Thyroid gland (tissue), 4 donors: ENCODE results near the gene PAGE2B. TPM values are rescaled to one million over a fixed set of nuclear protein-coding genes. Genes with fewer than 3 reads are reported as not detected.

Experiments used
- DNase-seq, 2 donors: peaks; one replicate each; pipeline ENCODE4 v3.0.0-alpha.2; 2019
- H3K27ac ChIP-seq, 3 donors: fragments of 200-600 bp; sonication (generic); 1 replicate in 2 of 3; 2 replicates in 1 of 3; pipeline ENCODE4 v1.5.1; 2016 to 2019; ENCODE audit warnings: mild to moderate bottlenecking in 1 of 3, moderate library complexity in 1 of 3
- H3K27me3 ChIP-seq: fragments of 200-600 bp; sonication (generic); one replicate; pipeline ENCODE4 v1.5.1; 2019
- H3K36me3 ChIP-seq, 2 donors: fragments of 200-600 bp; sonication (generic); one replicate each; pipeline ENCODE4 v1.5.1; 2016 to 2019
- H3K4me1 ChIP-seq, 2 donors: fragments of 200-600 bp; sonication (generic); one replicate each; pipeline ENCODE4 v1.5.1; 2017 to 2019
- H3K4me3 ChIP-seq, 3 donors: fragments of 200-600 bp; sonication (generic); replicated peaks in 1 of 3; 1 replicate in 2 of 3; 2 replicates in 1 of 3; pipeline ENCODE4 v1.5.1; 2016; ENCODE audit warnings: mild to moderate bottlenecking in 1 of 3
- H3K9me3 ChIP-seq: fragments of 200-600 bp; sonication (generic); one replicate; pipeline ENCODE4 v1.5.1; 2017
- CTCF ChIP-seq, 6 experiments: fragments of 200-600 bp in 3 of 6; fragments of 450-650 bp in 3 of 6; sonication (generic) in 3 of 6; IDR thresholded peaks; one replicate each; pipeline ENCODE4 v1.5.1; 2016 to 2019; ENCODE audit warnings: antibody characterized with exemption in 6 of 6, mild to moderate bottlenecking in 2 of 6, inconsistent platforms in 1 of 6, moderate library complexity in 1 of 6
- POLR2A ChIP-seq, 2 donors: fragments of 450-650 bp; IDR thresholded peaks; one replicate each; pipeline ENCODE4 v1.6.1; 2017; ENCODE audit warnings: antibody characterized with exemption in 2 of 2, mild to moderate bottlenecking in 2 of 2, moderate library complexity in 1 of 2
- WGBS, 2 donors: methylation state at CpG; one replicate each; pipeline ENCODE4 v1.1.5; 2017; 5-methylcytosine and 5-hydroxymethylcytosine counted together
- intact Hi-C: fragments of 100-400 bp; cut with DNase I; formaldehyde crosslinking; loops from one replicate; pipeline ENCODE4 v1.15.1; 2023
- total RNA-seq, 4 donors: library from RNA; depleted of rRNA; stranded (reverse); fragments of >200 nt; gene quantifications; one replicate each; pipeline ENCODE4 v1.2.3, GENCODE V29; 2016

The PAGE2B gene
- total RNA-seq, 4 donors from 2014 or later: not detected

- TF ChIP-seq CTCF (IDR thresholded peaks at IDR 0.05): no peak
- TF ChIP-seq POLR2A (IDR thresholded peaks at IDR 0.05): no peak
- no peaks in the 10 kb centered on the region for H3K36me3 ChIP-seq
- H3K9me3 ChIP-seq: no peaks in the 10 kb centered on the region
- H3K4me1 ChIP-seq: no peaks in the 10 kb centered on the region
- WGBS, 2 donors: 39 to 47% methylated on average over 2 of the region's 2 CpGs
- no peak overlapping the region for H3K4me3 ChIP-seq
- H3K27me3 ChIP-seq: no peaks in the 10 kb centered on the region
- no peak for DNase-seq
- intact Hi-C loops: no loop called here
- no peak overlapping the region for H3K27ac ChIP-seq
Observed at GRCh38 chrX:55098691-55099090, 23.9 kb downstream of the PAGE2B start.

GRCh38 chrX:55099162-55099561 is 24.3 kb downstream of the PAGE2B start:
- WGBS, 2 donors: 64 to 75% methylated on average over 1 of the region's 1 CpG
- intact Hi-C loops: no loop called here
- TF ChIP-seq POLR2A (IDR thresholded peaks at IDR 0.05) (no peak), CTCF (IDR thresholded peaks at IDR 0.05) (no peak)

GRCh38 chrX:55102754-55103153 is 27.9 kb downstream of the PAGE2B start:
- no peak for DNase-seq
- H3K36me3 ChIP-seq: no peaks in the 10 kb centered on the region
- intact Hi-C loops: no loop called here
- no peaks in the 10 kb centered on the region for H3K9me3 ChIP-seq
- H3K27me3 ChIP-seq: no peaks in the 10 kb centered on the region
- 73 to 79% methylated on average over 3 of the region's 3 CpGs for WGBS, 2 donors
- TF ChIP-seq POLR2A (IDR thresholded peaks at IDR 0.05) (no peak), CTCF (IDR thresholded peaks at IDR 0.05) (no peak)
- H3K4me1 ChIP-seq: no peaks in the 10 kb centered on the region
- H3K4me3 ChIP-seq: no peak overlapping the region
- no peak overlapping the region for H3K27ac ChIP-seq

More at GRCh38 chrX:55099162-55099561, 24.3 kb downstream of the PAGE2B start:
- Histone ChIP-seq H3K27ac (no peak overlapping the region), H3K4me3 (no peak overlapping the region), H3K4me1 (no peaks in the 10 kb centered on the region), H3K36me3 (no peaks in the 10 kb centered on the region), H3K27me3 (no peaks in the 10 kb centered on the region), H3K9me3 (no peaks in the 10 kb centered on the region)
- no peak for DNase-seq

- intact Hi-C loops: no loop called here
Observed at GRCh38 chrX:55107262-55107661, 32.4 kb downstream of the PAGE2B start.

GRCh38 chrX:55107911-55108310 is 33.1 kb downstream of the PAGE2B start:
- TF ChIP-seq POLR2A (IDR thresholded peaks at IDR 0.05) (no peak), CTCF (IDR thresholded peaks at IDR 0.05) (no peak)
- Histone ChIP-seq H3K9me3 (no peaks in the 10 kb centered on the region), H3K4me1 (no peaks in the 10 kb centered on the region), H3K4me3 (no peak overlapping the region), H3K36me3 (no peaks in the 10 kb centered on the region), H3K27ac (no peak overlapping the region), H3K27me3 (no peaks in the 10 kb centered on the region)
- 53 to 59% methylated on average over 2 of the region's 2 CpGs for WGBS, 2 donors
- no peak for DNase-seq
- intact Hi-C loops: no loop called here

More at GRCh38 chrX:55107262-55107661, 32.4 kb downstream of the PAGE2B start:
- Histone ChIP-seq H3K27me3 (no peaks in the 10 kb centered on the region), H3K4me1 (no peaks in the 10 kb centered on the region), H3K4me3 (no peak overlapping the region), H3K36me3 (no peaks in the 10 kb centered on the region), H3K9me3 (no peaks in the 10 kb centered on the region), H3K27ac (no peak overlapping the region)
- no peak for DNase-seq
- TF ChIP-seq CTCF (IDR thresholded peaks at IDR 0.05): no peak
- no peak for TF ChIP-seq POLR2A (IDR thresholded peaks at IDR 0.05)
